LoVo (cell line): Measurements from ENCODE around the gene SIVA1.

ENCODE experiments used
- DNase-seq: peaks from one replicate; pipeline ENCODE4 v3.0.0-alpha.2; 2016; ENCODE audit warnings: low spot score

Gene SIVA1, protein sequence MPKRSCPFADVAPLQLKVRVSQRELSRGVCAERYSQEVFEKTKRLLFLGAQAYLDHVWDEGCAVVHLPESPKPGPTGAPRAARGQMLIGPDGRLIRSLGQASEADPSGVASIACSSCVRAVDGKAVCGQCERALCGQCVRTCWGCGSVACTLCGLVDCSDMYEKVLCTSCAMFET

DNA sequence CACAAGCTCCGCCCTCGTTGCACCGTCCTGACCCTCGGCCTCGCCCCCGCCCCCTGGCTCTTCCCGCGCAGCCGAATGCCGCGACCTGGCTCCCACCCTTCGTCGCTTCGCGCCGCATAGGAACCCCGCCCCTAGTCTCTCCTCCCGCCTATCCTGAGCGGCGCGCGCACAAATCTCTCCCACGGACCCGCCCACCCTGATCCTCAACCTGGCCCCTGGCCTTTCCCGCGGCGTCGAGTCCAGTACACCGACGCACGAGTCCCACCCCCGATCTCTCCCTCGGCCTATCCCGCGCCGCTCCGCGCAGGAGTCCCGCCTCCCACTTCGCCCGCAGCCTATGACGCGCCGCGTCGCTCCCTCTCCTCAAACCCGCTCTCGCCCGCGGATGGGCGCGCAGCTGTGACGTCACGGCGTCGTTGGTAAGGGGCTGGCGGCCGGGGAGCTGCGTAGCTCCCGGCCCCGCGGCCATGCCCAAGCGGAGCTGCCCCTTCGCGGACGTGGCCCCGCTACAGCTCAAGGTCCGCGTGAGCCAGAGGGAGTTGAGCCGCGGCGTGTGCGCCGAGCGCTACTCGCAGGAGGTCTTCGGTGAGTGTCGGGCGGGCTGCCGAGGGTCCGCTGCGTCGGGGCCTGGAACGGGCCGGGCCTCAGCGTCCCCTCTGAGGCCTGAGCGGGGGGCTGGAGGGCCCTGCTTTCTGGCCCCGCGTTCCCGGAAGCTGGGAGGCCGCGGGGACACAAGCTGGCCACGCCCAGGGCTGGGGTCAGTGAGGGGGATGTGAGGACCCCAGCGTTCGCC is at the start of gene SIVA1:
Gene SIVA1 (plus strand): TSS at position 413 of the 793 bp plus-strand sequence. CDS start 55 bp downstream, at position 468.
- peak; percentile 99 for DNase-seq

DNA sequence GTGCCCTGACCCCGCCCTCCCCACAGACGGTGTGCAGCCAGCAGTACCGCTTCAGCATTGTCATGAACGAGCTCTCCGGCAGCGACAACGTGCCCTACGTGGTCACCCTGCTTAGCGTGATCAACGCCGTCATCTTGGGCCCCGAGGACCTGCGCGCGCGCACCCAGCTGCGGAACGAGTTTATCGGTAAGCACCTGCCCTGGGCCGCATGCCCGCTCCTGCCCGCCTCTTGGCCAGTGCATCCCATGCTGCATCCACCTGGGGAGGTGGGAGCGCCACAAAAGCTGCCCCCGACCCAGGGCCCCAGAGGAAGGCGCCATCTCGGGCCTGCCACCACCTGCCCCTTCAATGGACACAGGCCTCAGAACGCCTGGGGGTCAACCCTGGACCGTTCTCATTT is 49.7 kb upstream of the SIVA1 start:
- no peak for DNase-seq

GRCh38 chr14:104704252-104704651 is 48.7 kb upstream of the SIVA1 start:
- DNase-seq: no peak

- DNase-seq: no peak
Observed at GRCh38 chr14:104705340-104706047, 47.5 kb upstream of the SIVA1 start.

- no peak for DNase-seq
Observed at GRCh38 chr14:104706733-104707607, 46.0 kb upstream of the SIVA1 start.

DNA sequence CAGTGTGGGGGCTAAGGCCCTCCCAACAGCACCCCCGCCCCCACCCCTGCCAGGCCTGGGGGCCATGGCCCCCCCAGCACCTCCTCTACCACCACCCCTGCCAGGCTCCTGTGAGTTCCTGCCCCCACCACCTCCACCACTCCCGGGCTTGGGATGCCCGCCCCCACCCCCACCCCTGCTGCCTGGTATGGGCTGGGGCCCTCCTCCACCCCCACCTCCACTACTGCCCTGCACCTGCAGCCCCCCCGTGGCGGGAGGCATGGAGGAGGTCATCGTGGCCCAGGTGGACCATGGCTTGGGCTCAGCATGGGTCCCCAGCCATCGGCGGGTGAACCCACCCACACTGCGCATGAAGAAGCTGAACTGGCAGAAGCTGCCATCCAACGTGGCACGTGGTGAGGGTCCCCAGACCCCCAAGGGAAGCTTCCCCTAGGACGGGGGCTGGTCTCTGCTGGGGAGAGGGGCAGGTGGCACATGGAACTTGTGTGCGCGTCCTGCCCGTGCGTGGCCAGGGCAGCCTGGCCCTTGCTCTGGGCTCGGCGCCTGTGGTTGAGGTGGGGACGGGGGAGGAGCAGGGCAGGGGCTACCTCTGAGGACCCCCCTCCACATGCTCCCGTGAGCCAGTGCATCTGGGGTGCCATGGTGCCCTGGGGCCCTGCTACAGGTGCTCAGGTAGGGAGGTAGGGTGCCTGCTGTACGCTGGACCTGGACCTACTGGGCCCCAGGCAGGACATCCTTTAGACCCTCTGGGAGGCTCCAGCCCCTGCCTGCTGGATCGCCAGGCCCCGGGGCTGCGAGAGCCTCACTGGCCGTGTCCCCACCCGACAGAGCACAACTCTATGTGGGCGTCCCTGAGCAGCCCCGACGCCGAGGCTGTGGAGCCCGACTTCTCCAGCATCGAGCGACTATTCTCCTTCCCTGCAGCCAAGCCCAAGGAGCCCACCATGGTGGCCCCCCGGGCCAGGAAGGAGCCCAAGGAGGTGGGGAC is 45.0 kb upstream of the SIVA1 start:
- DNase-seq: no peak

GRCh38 chr14:104708606-104709268 is 44.2 kb upstream of the SIVA1 start:
- DNase-seq: peak; percentile 34

- no peak for DNase-seq
Observed at GRCh38 chr14:104709387-104710039, 43.4 kb upstream of the SIVA1 start.

GRCh38 chr14:104710071-104710735 is 42.7 kb upstream of the SIVA1 start:
- no peak for DNase-seq

GRCh38 chr14:104712881-104713734 is 39.8 kb upstream of the SIVA1 start:
- DNase-seq: no peak

GRCh38 chr14:104714066-104714465 is 38.9 kb upstream of the SIVA1 start:
- DNase-seq: no peak

DNA sequence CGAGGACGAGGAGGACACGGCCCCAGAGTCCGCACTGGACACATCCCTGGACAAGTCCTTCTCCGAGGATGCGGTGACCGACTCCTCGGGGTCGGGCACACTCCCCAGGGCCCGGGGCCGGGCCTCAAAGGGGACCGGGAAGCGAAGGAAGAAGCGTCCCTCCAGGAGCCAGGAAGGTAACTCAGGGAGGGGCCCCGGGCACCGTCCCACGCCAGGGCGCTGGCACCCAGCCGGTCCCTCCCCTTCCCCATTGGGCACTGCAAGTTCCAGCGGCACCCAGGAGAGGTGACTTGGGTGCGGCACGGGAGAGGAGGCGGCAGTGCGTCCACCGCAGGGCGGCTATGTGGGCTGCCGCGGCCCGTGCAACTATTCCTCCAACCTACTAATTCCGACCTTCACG is 38.3 kb upstream of the SIVA1 start:
- DNase-seq: no peak

DNA sequence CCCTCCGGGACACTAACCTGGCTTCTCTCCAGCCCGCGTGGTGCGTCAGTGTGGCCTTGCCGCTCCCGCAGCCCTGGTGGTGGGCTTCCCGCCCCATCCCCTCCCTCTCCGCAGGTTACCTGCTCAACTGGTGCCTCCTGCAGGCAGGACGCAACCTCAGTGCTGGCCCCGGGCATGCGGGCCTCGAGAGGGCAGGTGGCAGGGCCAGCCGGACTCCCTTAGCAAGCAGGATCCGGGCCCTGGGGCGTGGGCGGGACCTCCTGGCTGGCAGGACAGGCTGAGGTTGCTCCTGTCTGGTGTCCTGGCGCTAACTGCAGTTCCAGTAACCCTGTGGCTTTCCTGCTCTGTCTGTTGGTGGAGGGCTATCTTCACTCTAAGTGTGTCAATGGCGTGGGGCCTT is 37.5 kb upstream of the SIVA1 start:
- DNase-seq: no peak

GRCh38 chr14:104715871-104716270 is 37.1 kb upstream of the SIVA1 start:
- no peak for DNase-seq

GRCh38 chr14:104717137-104717536 is 35.8 kb upstream of the SIVA1 start:
- no peak for DNase-seq

GRCh38 chr14:104717646-104718045 is 35.3 kb upstream of the SIVA1 start:
- no peak for DNase-seq

DNA sequence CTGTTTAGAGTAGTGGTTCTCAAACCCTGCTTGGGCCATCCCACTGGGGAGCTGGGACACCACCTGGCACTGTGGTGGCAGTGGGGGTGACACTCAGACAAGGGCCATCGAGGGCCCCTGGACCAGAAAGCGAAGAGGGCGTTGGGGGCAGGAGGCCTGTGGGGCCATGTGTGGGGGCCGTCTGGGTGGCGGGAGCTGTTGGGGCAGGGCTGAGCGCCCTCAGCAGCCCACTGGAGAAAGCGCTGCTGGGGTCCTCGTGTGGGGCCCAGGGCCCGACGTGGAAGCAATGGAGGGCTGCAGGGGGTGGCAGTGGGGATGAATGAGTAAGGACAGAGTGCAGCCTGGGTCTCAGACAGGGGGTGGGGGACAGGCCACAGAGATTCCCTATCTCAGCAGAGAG is 34.8 kb upstream of the SIVA1 start:
- no peak for DNase-seq

- DNase-seq: no peak
Observed at GRCh38 chr14:104718871-104719270, 34.1 kb upstream of the SIVA1 start.
